Measurements from ENCODE around the gene MINPP1. TPM values are rescaled to one million over a fixed set of nuclear protein-coding genes. Genes with fewer than 3 reads are reported as not detected.

MINPP1 gene
- total and polyA plus RNA-seq, 2 of the 4 experiments (the other 2 are of a cell fraction), result 11.7 to 14.4 TPM

DNA sequence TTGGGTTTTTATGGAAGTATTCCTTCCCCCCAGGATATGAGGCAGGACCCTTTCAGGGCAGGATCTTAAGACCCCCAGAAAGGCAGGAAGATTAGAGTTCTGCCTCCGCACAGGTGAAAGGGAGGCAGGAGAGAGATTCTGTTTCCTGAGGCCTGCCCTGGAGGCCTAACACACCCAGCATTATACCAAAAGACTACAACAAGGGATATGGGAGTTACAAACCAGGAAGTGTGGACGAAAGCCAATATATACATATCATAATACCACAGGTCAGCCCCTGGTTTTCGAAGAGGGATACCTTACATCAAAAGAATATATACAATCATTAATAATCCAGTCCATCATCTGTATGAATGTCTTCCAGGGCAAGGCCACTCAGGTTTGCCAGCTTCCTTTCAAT lies 14.2 kb downstream of the MINPP1 start:
- Histone ChIP-seq H4K8ac (ENCODE audit: low read depth in 2 of 2, low read length in 2 of 2) (no peak overlapping the region), H3K4me1 (ENCODE audit: control insufficient read depth, insufficient read depth, low read length) (no peaks in the 10 kb centered on the region), H3K4me3 (ENCODE audit: insufficient read depth, low read depth, low read length) (no peak overlapping the region), H2BK5ac (ENCODE audit: low read depth, low read length, poor library complexity, severe bottlenecking) (no peak overlapping the region), H2AK5ac (ENCODE audit: low read depth, low read length) (no peak overlapping the region), H3K36me3 (ENCODE audit: control insufficient read depth, insufficient read depth, low read length) (peaks cover 18% of the 10 kb centered on the region), H3K27ac (ENCODE audit: insufficient read depth, low read length) (no peak overlapping the region), H3K4me2 (ENCODE audit: low read depth, low read length) (no peak overlapping the region), H3K9me3 (ENCODE audit: control insufficient read depth, insufficient read depth, low read length) (no peaks in the 10 kb centered on the region), H3K27me3 (ENCODE audit: control insufficient read depth, insufficient read depth, low read length) (no peaks in the 10 kb centered on the region), H4K91ac (ENCODE audit: insufficient read depth, low read depth, low read length) (no peak overlapping the region), H3K4ac (ENCODE audit: low read depth, low read length) (no peak overlapping the region), H2BK15ac (ENCODE audit: low read depth, low read length) (no peak overlapping the region), H3K56ac (ENCODE audit: extremely low read depth, insufficient read depth, low read length) (no peak overlapping the region), H2BK120ac (ENCODE audit: low read depth, low read length) (no peak overlapping the region), H2AK9ac (replicated peaks; ENCODE audit: low read depth, low read length, poor library complexity) (no peak overlapping the region), H4K5ac (ENCODE audit: low read depth, low read length) (no peak overlapping the region), H3K9me1 (ENCODE audit: insufficient read depth, low read length) (no peaks in the 10 kb centered on the region), H2AFZ (replicated peaks; ENCODE audit: low read length, poor library complexity) (no peak overlapping the region), H3K23ac (ENCODE audit: low read depth, low read length) (no peak overlapping the region), H3K79me1 (ENCODE audit: low read depth in 1 of 2, low read length in 2 of 2) (peaks cover 0 to 8% of the 10 kb centered on the region in 2 experiments; a peak in 3 of 4 replicates), H3K9ac (ENCODE audit: low read depth, low read length) (no peak overlapping the region), H3K18ac (ENCODE audit: low read depth, low read length) (no peak overlapping the region), H4K20me1 (ENCODE audit: insufficient read depth, low read length) (no peaks in the 10 kb centered on the region), H3K14ac (replicated peaks; ENCODE audit: low read depth, low read length) (no peak overlapping the region), H2BK20ac (ENCODE audit: low read depth, low read length) (no peak overlapping the region)
- DNase-seq (no peak), ATAC-seq (ENCODE audit: low read depth) (no peak)
- WGBS, 2 experiments (ENCODE audit: extremely low coverage in 2 of 2, insufficient read length in 1 of 2), result 100% methylated on average over 1 of the region's 3 CpGs; no CpG with 5 or more reads in 1 of the 2 experiments
- POLR2A ChIA-PET (ENCODE audit: unreplicated experiment), result no interaction called here
- in situ Hi-C loops (cut with MboI; ENCODE audit: low sequenced_read_pairs), result loop anchor here (25.0 kb wide), 1 partner anchor 307 kb away; no protein-coding TSS in a partner anchor
- no peak for TF ChIP-seq RCOR1 (IDR thresholded peaks at IDR 0.05; ENCODE audit: insufficient replicate concordance, low read length)
- TF ChIP-seq NFE2L2 (IDR thresholded peaks at IDR 0.05; ENCODE audit: low read depth, low read length), result no peak
- BruUV-seq (replicated peaks), result no TSS peak
- dilution Hi-C loops (cut with HindIII; ENCODE audit: low sequenced_read_pairs, unreplicated experiment), result no loop called here
- CTCF ChIA-PET, result no interaction called here
- intact Hi-C loops (cut with micrococcal nuclease), result no loop called here
